WTC11 (cell line): ENCODE measurements around the gene NUAK1.

Experiments
- ARID4B ChIP-seq: sonication (generic); formaldehyde crosslinking; IDR thresholded peaks from 2 replicates; pipeline ENCODE4 v1.8.0; 2023; ENCODE audit warnings: missing genetic modification reagents, mild to moderate bottlenecking, borderline replicate concordance
- ATF1 ChIP-seq: sonication (generic); formaldehyde crosslinking; IDR thresholded peaks from 2 replicates; pipeline ENCODE4 v1.8.1; 2023; ENCODE audit warnings: mild to moderate bottlenecking, moderate library complexity, missing genetic modification reagents
- ATF2 ChIP-seq: sonication (generic); formaldehyde crosslinking; IDR thresholded peaks from 2 replicates; pipeline ENCODE4 v1.8.1; 2022; ENCODE audit warnings: low read depth, missing genetic modification reagents, borderline replicate concordance
- IRF1 ChIP-seq: sonication (generic); formaldehyde crosslinking; IDR thresholded peaks from 2 replicates; pipeline ENCODE4 v1.8.0; 2023; ENCODE audit warnings: missing genetic modification reagents
- NFYB ChIP-seq: sonication (generic); formaldehyde crosslinking; conservative IDR thresholded peaks from 2 replicates; pipeline ENCODE4 v1.8.0; 2022; ENCODE audit warnings: low read depth, missing genetic modification reagents
- SMAD3 ChIP-seq: sonication (generic); formaldehyde crosslinking; IDR thresholded peaks from 2 replicates; pipeline ENCODE4 v1.8.0; 2022; ENCODE audit warnings: missing genetic modification reagents, mild to moderate bottlenecking, borderline replicate concordance
- TCF7 ChIP-seq: sonication (generic); formaldehyde crosslinking; IDR thresholded peaks from 2 replicates; pipeline ENCODE4 v1.8.0; 2022; ENCODE audit warnings: mild to moderate bottlenecking, low read depth, missing genetic modification reagents, moderate library complexity
- ZNF138 ChIP-seq: sonication (generic); formaldehyde crosslinking; conservative IDR thresholded peaks from 2 replicates; pipeline ENCODE4 v1.8.1; 2022; ENCODE audit warnings: mild to moderate bottlenecking, moderate library complexity, missing genetic modification reagents
- ZNF263 ChIP-seq: sonication (generic); formaldehyde crosslinking; IDR thresholded peaks from 2 replicates; pipeline ENCODE4 v1.8.1; 2022; ENCODE audit warnings: low read depth, mild to moderate bottlenecking, moderate library complexity, missing genetic modification reagents
- ZNF281 ChIP-seq: sonication (generic); formaldehyde crosslinking; IDR thresholded peaks from 2 replicates; pipeline ENCODE4 v1.8.0; 2023; ENCODE audit warnings: mild to moderate bottlenecking, missing genetic modification reagents
- TF ChIP-seq, protein P1 (sequence below): fragments of 200-600 bp; IDR thresholded peaks from 2 replicates; pipeline ENCODE4 v1.8.0; 2022; ENCODE audit warnings: antibody characterized with exemption
- TF ChIP-seq, protein P2 (sequence below): sonication (generic); formaldehyde crosslinking; IDR thresholded peaks from 2 replicates; pipeline ENCODE4 v1.8.1; 2023; ENCODE audit warnings: mild to moderate bottlenecking, moderate library complexity, missing genetic modification reagents
- TF ChIP-seq, protein P3 (sequence below): sonication (generic); formaldehyde crosslinking; IDR thresholded peaks from 2 replicates; pipeline ENCODE4 v1.8.1; 2022; ENCODE audit warnings: low read depth, mild to moderate bottlenecking, moderate library complexity, missing genetic modification reagents, borderline replicate concordance
- TF ChIP-seq, protein P4 (sequence below): fragments of 250-450 bp; sonication (Bioruptor Pico); IDR thresholded peaks from 2 replicates; pipeline ENCODE4 v2.1.2; 2022; ENCODE audit warnings: mild to moderate bottlenecking, moderate library complexity

DNA sequence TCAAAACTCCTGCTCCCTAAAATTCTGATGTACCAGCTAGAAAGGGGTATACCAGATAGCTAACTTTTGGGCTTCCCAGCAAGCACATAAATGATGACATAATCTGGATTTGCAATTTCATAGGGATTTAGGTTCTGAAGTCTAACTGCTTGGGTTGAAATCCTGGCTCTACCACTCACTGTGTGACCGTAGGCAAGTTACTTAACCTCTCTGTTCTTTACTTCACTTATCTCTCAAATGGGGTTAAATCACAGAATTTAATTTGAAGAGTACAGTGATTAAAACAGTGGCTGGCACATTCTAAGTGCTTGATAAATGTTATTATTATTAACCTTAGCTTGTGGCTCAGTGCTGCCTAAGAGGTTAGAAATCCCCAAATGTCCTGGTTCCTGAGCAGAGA, 49.1 kb upstream of the NUAK1 start:
- no peak for TF ChIP-seq NFYB
- TF ChIP-seq, protein P1, sequence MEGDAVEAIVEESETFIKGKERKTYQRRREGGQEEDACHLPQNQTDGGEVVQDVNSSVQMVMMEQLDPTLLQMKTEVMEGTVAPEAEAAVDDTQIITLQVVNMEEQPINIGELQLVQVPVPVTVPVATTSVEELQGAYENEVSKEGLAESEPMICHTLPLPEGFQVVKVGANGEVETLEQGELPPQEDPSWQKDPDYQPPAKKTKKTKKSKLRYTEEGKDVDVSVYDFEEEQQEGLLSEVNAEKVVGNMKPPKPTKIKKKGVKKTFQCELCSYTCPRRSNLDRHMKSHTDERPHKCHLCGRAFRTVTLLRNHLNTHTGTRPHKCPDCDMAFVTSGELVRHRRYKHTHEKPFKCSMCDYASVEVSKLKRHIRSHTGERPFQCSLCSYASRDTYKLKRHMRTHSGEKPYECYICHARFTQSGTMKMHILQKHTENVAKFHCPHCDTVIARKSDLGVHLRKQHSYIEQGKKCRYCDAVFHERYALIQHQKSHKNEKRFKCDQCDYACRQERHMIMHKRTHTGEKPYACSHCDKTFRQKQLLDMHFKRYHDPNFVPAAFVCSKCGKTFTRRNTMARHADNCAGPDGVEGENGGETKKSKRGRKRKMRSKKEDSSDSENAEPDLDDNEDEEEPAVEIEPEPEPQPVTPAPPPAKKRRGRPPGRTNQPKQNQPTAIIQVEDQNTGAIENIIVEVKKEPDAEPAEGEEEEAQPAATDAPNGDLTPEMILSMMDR: no peak
- TF ChIP-seq, protein P2, sequence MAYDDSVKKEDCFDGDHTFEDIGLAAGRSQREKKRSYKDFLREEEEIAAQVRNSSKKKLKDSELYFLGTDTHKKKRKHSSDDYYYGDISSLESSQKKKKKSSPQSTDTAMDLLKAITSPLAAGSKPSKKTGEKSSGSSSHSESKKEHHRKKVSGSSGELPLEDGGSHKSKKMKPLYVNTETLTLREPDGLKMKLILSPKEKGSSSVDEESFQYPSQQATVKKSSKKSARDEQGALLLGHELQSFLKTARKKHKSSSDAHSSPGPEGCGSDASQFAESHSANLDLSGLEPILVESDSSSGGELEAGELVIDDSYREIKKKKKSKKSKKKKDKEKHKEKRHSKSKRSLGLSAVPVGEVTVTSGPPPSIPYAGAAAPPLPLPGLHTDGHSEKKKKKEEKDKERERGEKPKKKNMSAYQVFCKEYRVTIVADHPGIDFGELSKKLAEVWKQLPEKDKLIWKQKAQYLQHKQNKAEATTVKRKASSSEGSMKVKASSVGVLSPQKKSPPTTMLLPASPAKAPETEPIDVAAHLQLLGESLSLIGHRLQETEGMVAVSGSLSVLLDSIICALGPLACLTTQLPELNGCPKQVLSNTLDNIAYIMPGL (CRISPR knock-in tag): no peak
- TF ChIP-seq ATF2 (CRISPR knock-in tag): no peak
- no peak for TF ChIP-seq TCF7
- TF ChIP-seq SMAD3: no peak
- TF ChIP-seq IRF1: no peak
- no peak for TF ChIP-seq ATF1 (CRISPR knock-in tag)
- no peak for TF ChIP-seq ZNF263
- TF ChIP-seq ZNF281 (CRISPR knock-in tag): no peak
- TF ChIP-seq, protein P3, sequence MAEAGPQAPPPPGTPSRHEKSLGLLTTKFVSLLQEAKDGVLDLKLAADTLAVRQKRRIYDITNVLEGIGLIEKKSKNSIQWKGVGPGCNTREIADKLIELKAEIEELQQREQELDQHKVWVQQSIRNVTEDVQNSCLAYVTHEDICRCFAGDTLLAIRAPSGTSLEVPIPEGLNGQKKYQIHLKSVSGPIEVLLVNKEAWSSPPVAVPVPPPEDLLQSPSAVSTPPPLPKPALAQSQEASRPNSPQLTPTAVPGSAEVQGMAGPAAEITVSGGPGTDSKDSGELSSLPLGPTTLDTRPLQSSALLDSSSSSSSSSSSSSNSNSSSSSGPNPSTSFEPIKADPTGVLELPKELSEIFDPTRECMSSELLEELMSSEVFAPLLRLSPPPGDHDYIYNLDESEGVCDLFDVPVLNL (CRISPR knock-in tag): no peak
- TF ChIP-seq ARID4B (CRISPR knock-in tag): no peak
- TF ChIP-seq ZNF138 (CRISPR knock-in tag): no peak
- TF ChIP-seq, protein P4, sequence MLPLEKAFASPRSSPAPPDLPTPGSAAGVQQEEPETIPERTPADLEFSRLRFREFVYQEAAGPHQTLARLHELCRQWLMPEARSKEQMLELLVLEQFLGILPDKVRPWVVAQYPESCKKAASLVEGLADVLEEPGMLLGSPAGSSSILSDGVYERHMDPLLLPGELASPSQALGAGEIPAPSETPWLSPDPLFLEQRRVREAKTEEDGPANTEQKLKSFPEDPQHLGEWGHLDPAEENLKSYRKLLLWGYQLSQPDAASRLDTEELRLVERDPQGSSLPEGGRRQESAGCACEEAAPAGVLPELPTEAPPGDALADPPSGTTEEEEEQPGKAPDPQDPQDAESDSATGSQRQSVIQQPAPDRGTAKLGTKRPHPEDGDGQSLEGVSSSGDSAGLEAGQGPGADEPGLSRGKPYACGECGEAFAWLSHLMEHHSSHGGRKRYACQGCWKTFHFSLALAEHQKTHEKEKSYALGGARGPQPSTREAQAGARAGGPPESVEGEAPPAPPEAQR (CRISPR knock-in tag): no peak
